ENCODE data around the gene MEIOB. TPM values are rescaled to one million over a fixed set of nuclear protein-coding genes. Genes with fewer than 3 reads are reported as not detected.

MEIOB gene
- total RNA-seq, 1 donor = not detected

GRCh38 chr16:1846416-1846815, 25.5 kb downstream of the MEIOB start:
- TF ChIP-seq CTCF (IDR thresholded peaks at IDR 0.05; ENCODE audit: insufficient read depth, low read depth, low read length) = no peak
- H3K4me3 ChIP-seq (ENCODE audit: low read depth, low read length) = no peak overlapping the region

GRCh38 chr16:1845985-1846384, 26.0 kb downstream of the MEIOB start:
- no peak overlapping the region for H3K4me3 ChIP-seq (ENCODE audit: low read depth, low read length)
- DNase-seq (ENCODE audit: low read depth) = no peak
- no peak for TF ChIP-seq CTCF (IDR thresholded peaks at IDR 0.05; ENCODE audit: insufficient read depth, low read depth, low read length)

More at GRCh38 chr16:1846416-1846815, 25.5 kb downstream of the MEIOB start:
- no peak for DNase-seq (ENCODE audit: low read depth)

- TF ChIP-seq CTCF (IDR thresholded peaks at IDR 0.05; ENCODE audit: insufficient read depth, low read depth, low read length) = no peak
- peak; percentile 91 for DNase-seq (ENCODE audit: low read depth)
- H3K4me3 ChIP-seq (ENCODE audit: low read depth, low read length) = no peak overlapping the region
Measured at GRCh38 chr16:1839554-1839953, 32.4 kb downstream of the MEIOB start.

- no peak for DNase-seq (ENCODE audit: low read depth)
- TF ChIP-seq CTCF (IDR thresholded peaks at IDR 0.05; ENCODE audit: insufficient read depth, low read depth, low read length) = no peak
- no peak overlapping the region for H3K4me3 ChIP-seq (ENCODE audit: low read depth, low read length)
Measured at GRCh38 chr16:1834096-1834495, 37.9 kb downstream of the MEIOB start.

GRCh38 chr16:1832838-1833454, 39.0 kb downstream of the MEIOB start:
- no peak overlapping the region for H3K4me3 ChIP-seq (ENCODE audit: low read depth, low read length)
- TF ChIP-seq CTCF (IDR thresholded peaks at IDR 0.05; ENCODE audit: insufficient read depth, low read depth, low read length) = no peak
- DNase-seq (ENCODE audit: low read depth) = no peak

- no peak for DNase-seq (ENCODE audit: low read depth)
- H3K4me3 ChIP-seq (ENCODE audit: low read depth, low read length) = no peak overlapping the region
- no peak for TF ChIP-seq CTCF (IDR thresholded peaks at IDR 0.05; ENCODE audit: insufficient read depth, low read depth, low read length)
Measured at GRCh38 chr16:1831186-1832075, 40.5 kb downstream of the MEIOB start.

All from fibroblast of villous mesenchyme (primary cell).